IPS-15b (cell line): Measurements from ENCODE around the gene BCL2L12.

Source experiments
- H3K27me3 ChIP-seq: one replicate; pipeline ENCODE4 v1.6.1; 2013; ENCODE audit warnings: low read length; ENCODE audit not compliant: control insufficient read depth, insufficient read depth
- H3K36me3 ChIP-seq: one replicate; pipeline ENCODE4 v1.6.1; 2013; ENCODE audit warnings: low read length; ENCODE audit not compliant: control insufficient read depth, insufficient read depth
- H3K4me1 ChIP-seq: one replicate; pipeline ENCODE4 v1.6.1; 2013; ENCODE audit warnings: mild to moderate bottlenecking, low read length; ENCODE audit not compliant: control insufficient read depth, insufficient read depth
- H3K4me3 ChIP-seq: one replicate; pipeline ENCODE4 v1.5.1; 2013; ENCODE audit warnings: low read depth, low read length
- H3K9ac ChIP-seq: one replicate; pipeline ENCODE4 v1.6.1; 2013; ENCODE audit warnings: low read depth, mild to moderate bottlenecking, low read length
- H3K9me3 ChIP-seq: one replicate; pipeline ENCODE4 v1.6.1; 2013; ENCODE audit warnings: mild to moderate bottlenecking, low read length; ENCODE audit not compliant: control insufficient read depth, insufficient read depth

BCL2L12 gene

DNA sequence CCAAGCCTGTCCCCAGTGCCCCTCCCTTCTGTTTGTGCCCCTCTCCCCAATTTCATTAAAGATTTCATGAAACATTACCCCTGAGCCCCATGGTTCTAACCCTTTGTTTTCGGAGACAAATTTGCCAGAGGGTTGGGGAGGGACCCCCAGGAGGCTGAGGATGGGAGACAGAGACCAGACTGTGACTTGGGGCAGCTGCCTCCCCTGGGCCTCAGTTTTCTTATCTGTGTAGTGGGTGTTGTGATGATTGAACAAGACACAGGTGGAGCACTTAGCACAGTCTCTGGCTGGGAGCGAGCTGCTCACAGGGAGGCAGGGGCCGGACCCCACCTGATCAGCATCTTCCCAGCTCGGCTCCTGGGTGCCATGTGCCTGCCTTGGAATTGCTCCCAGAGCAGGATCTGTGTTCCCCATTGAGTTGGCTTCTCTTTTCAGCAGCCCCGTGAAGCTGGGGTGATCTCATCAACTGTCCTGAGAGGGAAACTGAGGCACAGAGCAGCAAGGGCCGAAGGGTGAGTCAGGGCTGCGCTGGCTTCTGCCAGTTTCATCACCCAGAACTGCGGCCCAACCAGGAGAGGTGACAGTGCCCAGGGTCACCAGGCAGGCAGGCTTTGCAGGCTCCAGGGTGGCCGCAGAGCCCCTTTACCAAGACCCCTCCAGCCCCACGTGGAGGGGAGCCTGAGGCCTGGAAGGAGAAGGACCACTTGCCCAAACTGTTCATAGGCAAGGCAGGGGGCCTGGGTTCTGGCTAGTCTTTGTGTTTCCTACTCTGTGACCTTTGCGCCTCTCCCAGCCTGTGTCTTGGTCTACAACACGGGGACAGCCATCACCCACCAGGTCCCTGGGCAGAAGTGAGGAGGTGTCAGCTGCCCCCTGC, 6.9 kb upstream of the BCL2L12 start:
- peaks cover 73% of the 10 kb centered on the region for H3K36me3 ChIP-seq
- H3K9ac ChIP-seq: no peak overlapping the region
- H3K27me3 ChIP-seq: no peaks in the 10 kb centered on the region
- H3K9me3 ChIP-seq: peaks cover 2% of the 10 kb centered on the region
- no peak overlapping the region for H3K4me3 ChIP-seq
- peaks cover 3% of the 10 kb centered on the region for H3K4me1 ChIP-seq

DNA sequence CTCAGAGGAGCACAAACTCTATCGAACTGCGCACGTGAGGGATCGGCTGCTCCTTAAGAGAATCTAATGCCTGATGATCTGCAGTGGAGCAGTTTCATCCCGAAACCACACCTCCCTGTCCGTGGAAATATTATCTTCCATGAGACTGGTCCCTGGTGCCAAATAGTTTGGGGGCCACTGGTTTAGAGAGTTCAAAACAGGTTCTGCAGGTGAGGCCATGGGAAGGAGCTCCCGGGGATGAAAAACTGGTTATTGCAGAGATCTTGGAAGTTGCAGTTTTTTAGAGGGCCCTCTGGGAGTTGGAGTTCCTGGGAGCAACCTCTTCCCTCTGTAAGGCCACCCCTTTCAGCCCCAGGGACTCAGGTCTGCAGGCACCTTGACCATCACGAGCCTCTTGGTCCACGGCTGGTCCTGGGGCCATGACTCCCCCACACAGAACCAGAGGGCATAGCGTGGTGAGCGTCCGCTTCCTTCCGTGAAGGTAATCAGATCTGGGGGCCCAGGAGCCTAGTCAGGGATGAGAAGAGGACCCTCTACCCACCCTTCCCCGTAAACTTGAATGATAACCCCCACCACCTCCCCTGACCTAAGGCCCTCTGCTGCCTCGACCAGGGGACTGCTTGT, 5.3 kb upstream of the BCL2L12 start:
- peaks cover 2% of the 10 kb centered on the region for H3K9me3 ChIP-seq
- no peak overlapping the region for H3K9ac ChIP-seq
- H3K4me3 ChIP-seq: no peak overlapping the region
- peaks cover 62% of the 10 kb centered on the region for H3K36me3 ChIP-seq
- H3K27me3 ChIP-seq: no peaks in the 10 kb centered on the region
- peaks cover 3% of the 10 kb centered on the region for H3K4me1 ChIP-seq

DNA sequence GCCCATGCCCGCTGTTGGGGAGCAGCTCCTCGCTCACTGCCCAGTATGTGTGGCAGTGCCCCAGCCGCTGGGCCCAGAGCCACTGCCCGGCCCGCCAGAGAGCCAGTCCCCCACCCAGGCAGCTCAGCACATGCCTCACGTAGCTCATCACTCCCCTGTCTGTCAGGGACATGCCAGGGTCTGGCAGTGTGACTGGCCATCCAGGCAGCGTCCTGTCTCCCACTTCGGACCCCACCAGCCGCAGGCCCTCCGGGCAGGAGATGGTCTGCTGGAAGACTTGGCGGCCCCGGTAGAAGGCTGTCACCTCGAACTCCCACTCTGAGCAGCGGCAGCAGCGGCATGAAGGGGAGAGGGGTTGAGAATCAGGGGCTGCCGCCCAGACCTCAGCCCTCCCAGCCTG, 3.7 kb upstream of the BCL2L12 start:
- no peak overlapping the region for H3K9ac ChIP-seq
- H3K4me3 ChIP-seq: no peak overlapping the region
- H3K4me1 ChIP-seq: no peaks in the 10 kb centered on the region
- H3K36me3 ChIP-seq: peaks cover 49% of the 10 kb centered on the region
- peaks cover 2% of the 10 kb centered on the region for H3K9me3 ChIP-seq
- H3K27me3 ChIP-seq: no peaks in the 10 kb centered on the region

DNA sequence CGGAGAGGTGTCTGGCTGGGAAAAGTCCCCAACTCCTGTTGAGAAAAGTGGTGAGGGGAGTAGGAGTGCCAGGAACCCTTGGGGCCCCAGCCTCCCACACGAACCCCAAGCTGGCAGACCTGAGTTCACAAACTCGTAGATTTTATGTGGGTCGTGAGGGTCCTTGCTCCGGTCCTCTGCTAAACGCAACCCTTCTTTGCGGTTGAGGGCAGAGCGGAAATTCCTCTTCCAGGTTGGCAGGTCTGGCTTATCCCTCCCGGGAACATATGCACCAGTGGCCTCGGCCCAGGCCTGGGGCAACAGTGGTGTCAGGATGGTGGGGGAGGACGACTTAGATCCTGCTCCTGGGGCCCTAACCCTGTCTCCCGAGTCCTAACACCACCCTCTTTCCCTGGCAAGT, 2.5 kb upstream of the BCL2L12 start:
- peaks cover 2% of the 10 kb centered on the region for H3K9me3 ChIP-seq
- no peaks in the 10 kb centered on the region for H3K27me3 ChIP-seq
- H3K9ac ChIP-seq: no peak overlapping the region
- no peaks in the 10 kb centered on the region for H3K4me1 ChIP-seq
- no peak overlapping the region for H3K4me3 ChIP-seq
- H3K36me3 ChIP-seq: peaks cover 43% of the 10 kb centered on the region

DNA sequence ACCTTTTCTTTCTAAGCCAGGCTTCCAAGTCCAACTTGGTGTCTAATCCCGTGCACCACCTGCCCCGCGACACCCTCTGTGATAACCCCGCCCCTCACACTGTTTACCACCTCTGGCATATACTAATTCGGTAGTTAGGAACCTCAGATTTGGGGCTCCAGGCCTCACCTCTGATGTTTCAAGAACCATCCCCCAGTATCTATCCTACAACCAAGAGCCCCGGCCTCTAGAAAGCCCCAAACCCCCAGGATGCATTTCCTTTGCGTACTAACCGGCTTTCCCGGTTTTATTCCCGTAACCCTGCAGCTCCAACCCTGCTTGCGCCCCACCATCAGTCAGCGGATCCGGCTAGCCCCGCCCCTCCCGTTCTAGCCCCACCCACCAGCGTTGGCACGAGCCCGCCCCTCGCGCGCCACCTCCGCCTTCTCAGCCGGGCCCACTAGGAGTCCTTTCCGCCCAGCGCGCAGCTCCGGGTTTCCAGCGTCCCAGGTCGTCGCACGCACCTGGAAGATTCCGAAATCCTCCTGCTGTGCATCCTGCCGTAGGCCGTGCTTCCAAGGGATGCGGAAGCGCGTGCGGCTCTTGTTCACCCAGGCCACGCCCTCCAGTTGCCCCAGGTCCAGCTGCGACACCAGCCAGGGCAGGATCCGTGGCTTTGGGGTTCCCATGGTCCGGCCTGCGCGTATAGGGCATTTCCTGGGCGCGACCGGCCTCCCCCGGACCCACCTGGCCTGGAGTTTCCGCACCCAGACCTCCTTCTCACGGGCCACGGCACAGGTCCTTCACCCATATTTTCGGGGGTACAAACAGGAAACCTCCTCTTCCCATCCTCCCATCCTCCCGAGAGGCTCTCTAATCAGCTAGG, 1.3 kb upstream of the BCL2L12 start:
- Histone ChIP-seq H3K4me1 (no peaks in the 10 kb centered on the region), H3K4me3 (peak overlapping the region; percentile 99), H3K27me3 (no peaks in the 10 kb centered on the region), H3K9me3 (peaks cover 2% of the 10 kb centered on the region), H3K9ac (peak overlapping the region; percentile 79), H3K36me3 (peaks cover 46% of the 10 kb centered on the region)

DNA sequence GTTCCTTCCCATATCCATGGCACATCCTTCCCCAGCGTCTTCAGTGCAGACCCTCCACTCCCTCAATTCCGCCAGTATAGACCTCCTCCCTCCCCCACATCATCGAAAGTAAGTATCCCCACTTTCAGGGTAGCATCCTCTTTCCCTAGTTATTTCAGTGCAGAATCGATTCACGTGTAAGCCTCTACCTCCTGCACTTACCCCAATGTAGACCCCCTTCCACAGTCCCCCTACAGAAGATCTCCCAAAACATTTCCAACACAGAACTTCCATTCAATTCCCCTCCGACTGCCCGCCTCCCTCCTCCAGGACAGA, 740 bp upstream of the BCL2L12 start:
- Histone ChIP-seq H3K4me1 (no peaks in the 10 kb centered on the region), H3K4me3 (peak overlapping the region; percentile 99), H3K36me3 (peaks cover 44% of the 10 kb centered on the region), H3K27me3 (no peaks in the 10 kb centered on the region), H3K9me3 (peaks cover 2% of the 10 kb centered on the region), H3K9ac (peak overlapping the region; percentile 79)

DNA sequence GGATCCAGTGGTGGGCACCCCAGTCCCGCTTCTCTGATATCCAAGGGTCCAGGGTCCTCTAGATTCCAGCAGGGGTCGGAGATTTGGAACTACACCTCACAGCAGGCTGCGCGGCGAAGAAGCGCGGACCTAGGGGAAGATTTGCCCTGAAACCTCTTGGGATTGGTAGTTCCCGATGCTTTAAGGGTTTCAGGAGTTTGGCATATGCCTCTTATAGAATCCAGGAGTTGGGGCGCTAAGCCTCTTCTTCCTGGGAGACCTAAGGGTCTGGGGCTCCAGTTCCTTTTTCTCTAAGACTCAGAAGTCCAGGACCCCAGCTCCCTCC, 349 bp downstream of the BCL2L12 start:
- Histone ChIP-seq H3K9ac (peak overlapping the region; percentile 91), H3K36me3 (peaks cover 36% of the 10 kb centered on the region), H3K4me1 (no peaks in the 10 kb centered on the region), H3K9me3 (no peaks in the 10 kb centered on the region), H3K27me3 (no peaks in the 10 kb centered on the region), H3K4me3 (peak overlapping the region; percentile 99)

DNA sequence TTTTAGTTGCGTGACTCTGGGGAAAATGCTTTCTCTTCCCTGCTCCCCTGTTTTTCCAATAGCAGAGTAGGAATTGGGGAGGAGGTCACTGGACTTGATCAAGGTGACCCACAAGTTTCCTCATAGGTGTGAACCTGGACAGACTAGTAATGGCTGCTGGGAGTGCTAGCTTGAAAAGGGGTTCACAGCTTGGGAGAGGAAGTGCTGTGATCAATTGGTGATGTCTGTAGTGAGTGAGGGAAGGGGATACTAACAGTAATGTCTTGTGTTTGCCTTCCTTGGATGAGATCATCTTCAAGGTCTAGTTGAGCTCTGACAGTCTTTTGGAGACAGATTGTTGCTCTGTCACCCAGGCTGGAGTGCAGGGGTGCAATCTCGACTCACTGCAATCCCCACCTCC, 1.7 kb downstream of the BCL2L12 start:
- Histone ChIP-seq H3K4me1 (no peaks in the 10 kb centered on the region), H3K9ac (no peak overlapping the region), H3K27me3 (no peaks in the 10 kb centered on the region), H3K36me3 (peaks cover 25% of the 10 kb centered on the region), H3K4me3 (peak overlapping the region; percentile 8), H3K9me3 (no peaks in the 10 kb centered on the region)

DNA sequence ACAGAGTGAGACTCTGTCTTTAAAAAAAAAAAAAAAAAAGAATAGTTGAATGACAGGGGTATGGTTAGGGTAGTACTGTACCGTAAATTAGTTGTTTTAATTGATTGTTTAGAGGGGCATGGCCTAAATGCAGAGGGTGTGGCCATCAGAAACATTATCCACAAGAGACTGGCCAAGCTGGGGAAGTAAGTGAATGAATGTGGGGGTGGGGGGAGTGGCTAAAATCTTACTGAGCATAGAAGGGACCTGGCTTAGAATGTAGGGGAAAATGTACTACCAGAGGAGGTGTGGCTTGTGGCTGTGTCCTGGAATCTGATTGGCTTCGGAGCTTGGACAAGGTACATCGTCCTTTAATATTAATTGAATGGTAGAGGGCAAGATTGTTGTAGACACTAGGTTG, 3.8 kb downstream of the BCL2L12 start:
- H3K9ac ChIP-seq: no peak overlapping the region
- H3K9me3 ChIP-seq: no peaks in the 10 kb centered on the region
- H3K36me3 ChIP-seq: peaks cover 23% of the 10 kb centered on the region
- H3K4me3 ChIP-seq: no peak overlapping the region
- no peaks in the 10 kb centered on the region for H3K4me1 ChIP-seq
- no peaks in the 10 kb centered on the region for H3K27me3 ChIP-seq

DNA sequence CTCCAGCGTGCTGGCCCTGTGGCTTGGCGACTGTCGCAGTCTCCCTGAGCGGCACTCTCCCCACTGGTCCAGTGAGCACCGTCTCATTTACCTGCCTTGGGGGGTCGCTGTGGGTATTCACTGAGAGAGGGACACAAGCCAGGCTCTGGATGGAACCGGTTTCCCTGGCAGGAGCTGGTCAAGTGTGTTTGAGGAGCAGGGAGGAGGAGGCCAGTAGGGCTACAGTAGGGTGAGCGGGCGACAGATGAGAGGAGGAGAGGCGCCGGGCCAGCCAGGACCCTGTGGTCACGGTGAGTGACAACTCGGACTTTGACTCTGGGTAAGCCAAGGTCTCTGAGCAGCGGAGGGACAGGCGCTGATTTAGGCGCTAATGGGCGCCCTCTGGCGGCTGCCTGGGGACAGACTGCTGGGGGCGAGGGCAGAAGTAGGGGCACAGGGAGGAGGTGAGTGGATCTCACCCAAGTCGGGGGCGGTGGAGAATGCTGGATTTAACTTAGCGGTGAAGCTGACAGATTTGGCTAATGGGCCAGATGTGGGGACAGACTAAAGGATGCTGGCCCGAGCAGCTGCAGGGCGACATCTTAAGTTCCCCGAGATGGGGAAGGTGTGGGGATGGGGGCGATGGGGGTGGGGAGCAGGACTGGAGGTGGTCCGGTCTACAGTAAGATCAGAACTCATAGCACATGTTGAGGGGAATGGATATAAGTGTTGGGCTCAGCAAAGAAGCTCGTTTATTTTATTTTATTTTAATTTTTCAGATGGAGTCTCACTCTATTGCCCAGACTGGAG, 6.6 kb downstream of the BCL2L12 start:
- peak overlapping the region; percentile 52 for H3K4me3 ChIP-seq
- peaks cover 24% of the 10 kb centered on the region for H3K36me3 ChIP-seq
- H3K9ac ChIP-seq: peak overlapping the region; percentile 26
- H3K27me3 ChIP-seq: no peaks in the 10 kb centered on the region
- H3K9me3 ChIP-seq: no peaks in the 10 kb centered on the region
- no peaks in the 10 kb centered on the region for H3K4me1 ChIP-seq

DNA sequence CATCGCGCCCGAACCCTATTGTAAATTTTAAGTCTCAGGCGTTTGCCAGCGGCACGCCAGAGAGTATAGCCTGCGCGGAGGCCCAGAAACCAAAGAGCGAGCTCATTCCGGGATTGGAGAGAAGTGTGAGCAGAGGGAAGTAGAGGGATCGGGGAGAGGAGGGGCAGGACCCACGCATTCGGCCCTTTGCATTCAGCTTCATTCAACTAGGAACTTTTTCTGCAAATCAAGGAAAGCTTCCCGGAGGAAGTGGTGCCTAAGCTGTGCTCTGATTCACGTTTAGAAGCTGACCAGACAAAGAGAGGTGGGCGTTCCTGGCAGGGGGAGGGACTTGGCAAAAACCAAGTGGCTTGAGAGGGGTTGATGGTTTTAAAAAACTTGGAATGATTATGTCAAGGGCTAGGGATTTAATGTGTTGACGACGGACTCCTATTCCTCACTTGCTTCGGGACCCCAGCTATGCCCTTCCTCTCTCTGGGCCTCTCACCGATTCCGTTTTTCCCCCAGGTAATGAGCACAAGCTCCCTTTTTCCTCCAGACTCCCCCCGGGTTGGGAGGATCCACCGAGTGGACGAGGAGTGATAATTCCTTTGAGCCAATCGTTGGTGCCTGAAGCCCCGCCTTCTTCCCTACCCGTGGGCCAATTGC, 10.5 kb downstream of the BCL2L12 start:
- Histone ChIP-seq H3K9me3 (no peaks in the 10 kb centered on the region), H3K4me1 (peaks cover 7% of the 10 kb centered on the region), H3K4me3 (peak overlapping the region; percentile 85), H3K36me3 (peaks cover 11% of the 10 kb centered on the region), H3K27me3 (no peaks in the 10 kb centered on the region), H3K9ac (peak overlapping the region; percentile 99)
